Activated CD8-positive, alpha-beta memory T cell treated with anti-CD3 and anti-CD28 coated beads for 36 hours (primary cell): Measurements from ENCODE around the gene SAMD7. TPM values are rescaled to one million over a fixed set of nuclear protein-coding genes. Genes with fewer than 3 reads are reported as not detected.

Experiments used
- CTCF ChIA-PET: fragments of 350-600 bp; sonication (Branson Sonifier 250); formaldehyde crosslinking; loops from one replicate; lab custom pipeline; 2021; ENCODE audit warnings: antibody characterized with exemption; lab: Charles Lee
- POLR2A ChIA-PET: fragments of 350-600 bp; sonication (Branson Sonifier 250); formaldehyde crosslinking; loops from one replicate; lab custom pipeline; 2021; ENCODE audit warnings: antibody characterized with exemption; lab: Charles Lee
- total RNA-seq, 2 experiments: library from RNA; stranded (reverse); gene quantifications; one replicate each; pipeline ENCODE4 v1.2.3, GENCODE V29; 2021

Gene SAMD7
- total RNA-seq, result not detected

DNA sequence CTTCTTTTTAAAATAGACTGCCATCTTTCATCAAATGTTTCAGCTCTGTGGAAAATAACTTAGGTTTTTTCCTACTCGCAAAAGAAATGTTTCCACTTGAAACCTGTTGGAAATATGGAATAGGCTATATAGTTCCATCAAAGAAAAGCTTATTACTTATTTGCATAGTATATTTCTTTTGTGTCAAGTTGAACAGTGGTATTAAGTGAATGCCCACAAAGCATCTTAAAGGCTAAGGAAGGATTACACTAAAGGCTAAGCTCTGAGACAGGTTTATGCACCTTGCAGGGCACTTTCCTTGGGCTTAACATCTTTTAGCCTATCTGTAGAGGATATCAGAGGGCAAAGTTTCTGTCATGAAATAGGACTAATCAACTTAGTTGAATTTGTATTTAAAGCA lies at the start of gene SAMD7:
Gene SAMD7 (plus strand): TSS at position 301 of the 400 bp plus-strand sequence. CDS start 7,927 bp downstream, outside the sequence.
- ChIA-PET CTCF (no interaction called here), POLR2A (no interaction called here)

- ChIA-PET POLR2A (no interaction called here), CTCF (interaction anchor here (1.6 kb wide), 1 partner anchor 9 kb away, joined by 5 read pairs; no protein-coding TSS in a partner anchor)
These were observed 49.5 kb upstream of the SAMD7 start for GRCh38 chr3:169861871-169862270.

DNA sequence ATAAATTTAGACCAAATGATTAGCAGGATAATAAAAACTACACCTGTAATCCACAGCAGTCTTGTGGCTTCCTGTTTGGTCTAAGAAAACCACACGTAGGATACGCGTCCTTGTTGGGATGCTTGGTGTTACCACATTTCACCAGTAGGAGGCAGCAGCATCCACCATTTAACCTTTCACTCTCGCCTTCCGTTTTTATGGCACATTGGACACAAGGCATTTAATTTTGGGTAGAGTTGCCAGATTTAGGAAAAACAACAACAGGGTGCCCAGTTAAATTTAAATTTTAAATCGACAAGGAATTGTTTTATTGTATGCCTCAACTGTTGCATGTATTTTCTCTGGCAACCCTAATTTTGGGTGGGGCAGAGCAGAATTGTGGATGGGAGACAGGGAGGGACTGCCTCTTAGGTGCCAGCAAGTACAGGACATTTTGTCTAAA lies 47.9 kb upstream of the SAMD7 start:
- POLR2A ChIA-PET, result no interaction called here
- CTCF ChIA-PET, result no interaction called here

DNA sequence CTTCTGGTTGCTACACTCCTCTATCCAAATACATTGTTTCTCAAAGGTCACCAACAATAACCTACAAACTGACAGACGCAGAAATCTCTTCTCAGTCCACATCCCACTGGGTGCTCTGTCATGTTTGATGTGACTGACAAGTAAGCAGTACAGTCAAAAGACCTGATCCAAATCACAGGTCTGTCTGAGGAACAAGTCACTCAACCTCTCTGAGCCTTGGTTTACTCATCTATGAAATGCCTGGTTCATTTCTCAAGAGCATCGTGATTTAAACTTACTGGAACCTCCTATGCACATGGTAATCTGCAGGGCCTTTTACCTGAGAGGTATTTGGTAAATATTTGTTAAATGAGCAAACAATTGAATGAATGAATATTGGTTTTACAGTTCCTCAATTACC lies 47.1 kb upstream of the SAMD7 start:
- ChIA-PET CTCF (interaction anchor here (2.9 kb wide), 1 partner anchor 102 kb away, joined by 8 read pairs; the partner anchor contains the start of gene SEC62), POLR2A (no interaction called here)

GRCh38 chr3:169865176-169865767 lies 46.1 kb upstream of the SAMD7 start:
- POLR2A ChIA-PET, result no interaction called here
- CTCF ChIA-PET, result interaction anchor here (2.9 kb wide), 1 partner anchor 101 kb away, joined by 8 read pairs; the partner anchor contains the start of gene SEC62

DNA sequence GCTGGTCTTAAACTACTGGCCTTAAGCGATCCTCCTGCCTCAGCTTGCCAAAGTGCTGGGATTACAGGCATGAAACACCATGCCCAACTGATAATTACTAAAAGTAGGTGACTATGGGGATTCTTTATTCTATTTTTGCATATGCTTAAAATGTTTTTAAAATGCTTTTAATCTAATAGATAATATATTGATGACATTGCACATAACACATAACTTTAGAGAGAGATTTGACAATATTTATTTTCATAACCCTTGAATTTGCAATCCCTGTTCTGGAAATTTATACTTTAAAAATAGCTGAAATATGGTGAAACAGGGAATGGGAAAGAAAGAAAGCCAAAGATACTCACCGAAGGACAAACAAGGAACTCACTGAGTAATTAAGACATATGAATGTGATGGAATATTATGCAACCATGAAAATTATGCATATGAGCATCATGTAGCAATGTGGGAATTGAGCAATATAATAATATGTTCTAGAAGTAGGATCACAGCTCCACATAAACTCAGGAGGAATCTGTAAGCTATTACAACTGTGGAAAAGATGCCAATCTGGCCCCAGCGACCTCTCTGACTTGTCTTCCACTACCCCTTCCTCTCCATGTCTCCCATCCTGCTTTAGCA lies 43.7 kb upstream of the SAMD7 start:
- ChIA-PET POLR2A (no interaction called here), CTCF (no interaction called here)

GRCh38 chr3:169868369-169868768 lies 43.0 kb upstream of the SAMD7 start:
- CTCF ChIA-PET, result no interaction called here
- POLR2A ChIA-PET, result no interaction called here

- ChIA-PET POLR2A (no interaction called here), CTCF (no interaction called here)
These were observed 41.7 kb upstream of the SAMD7 start, which contains the start of gene LRRC31 for GRCh38 chr3:169869484-169870220. TSS of gene LRRC31 (minus strand) at chr3:169869935. CDS start at chr3:169869807, 128 bp downstream.

DNA sequence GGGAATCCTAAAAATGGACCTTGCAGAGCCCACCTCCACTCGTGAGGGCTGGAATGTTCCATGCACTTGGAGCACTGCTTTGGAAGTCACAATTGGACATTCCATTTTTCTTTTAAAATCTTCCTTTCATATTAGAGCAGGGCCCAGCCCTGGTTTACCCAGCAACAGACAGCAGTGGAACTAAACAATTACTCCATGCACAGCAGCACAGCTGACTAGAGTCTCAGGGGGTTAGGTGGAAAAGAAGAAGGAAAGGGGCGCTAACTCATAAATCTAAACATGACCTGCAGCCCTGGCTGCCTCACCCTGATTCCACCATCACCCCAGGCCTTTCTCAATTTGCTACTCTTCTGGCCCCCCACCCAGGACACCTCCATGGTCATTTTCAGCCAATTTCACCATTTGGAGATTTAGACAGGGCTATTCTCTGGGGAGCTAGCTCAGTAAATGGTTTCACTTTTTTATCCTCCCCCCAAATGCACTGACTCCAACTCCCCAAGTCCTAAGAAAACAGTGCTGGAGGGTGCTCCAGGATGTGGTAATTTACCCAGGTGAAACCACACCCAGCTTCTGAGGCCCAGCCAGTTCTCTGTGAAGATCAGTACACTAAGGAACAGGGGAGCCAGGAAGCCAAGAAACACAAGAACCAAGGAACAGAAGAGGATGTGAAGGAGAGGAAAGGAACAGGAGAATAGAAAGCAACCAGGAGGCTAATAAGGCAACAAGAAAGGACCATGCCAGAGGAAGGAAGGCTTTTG lies 40.1 kb upstream of the SAMD7 start:
- ChIA-PET CTCF (interaction anchor here (1.9 kb wide), 1 partner anchor 9 kb away, joined by 5 read pairs; no protein-coding TSS in a partner anchor), POLR2A (no interaction called here)

DNA sequence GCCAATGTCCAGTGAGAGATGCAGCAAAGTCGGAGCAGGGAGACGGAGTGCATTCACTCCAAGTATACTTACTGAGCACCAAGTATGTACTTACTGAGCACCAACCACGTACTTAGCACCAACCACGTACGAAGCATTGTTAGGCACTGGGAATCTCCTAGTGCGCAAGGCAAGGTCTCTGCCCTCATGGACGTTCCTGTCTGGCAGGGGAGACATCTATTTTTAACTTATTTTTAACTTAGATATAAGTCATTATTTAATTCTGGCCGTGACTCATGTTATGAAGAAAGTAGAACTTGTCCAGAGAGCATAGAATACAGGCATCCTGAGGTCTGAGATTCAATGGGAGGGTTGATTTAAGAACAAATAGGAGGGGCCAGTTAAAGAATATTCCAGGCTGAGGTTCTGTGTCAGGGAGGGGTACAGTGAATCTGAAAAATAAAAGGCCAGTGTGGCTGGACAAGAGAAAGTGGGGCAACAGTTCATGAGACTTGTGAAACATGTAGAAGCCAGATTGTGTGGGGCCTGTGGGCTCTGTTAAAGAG lies 32.3 kb upstream of the SAMD7 start:
- ChIA-PET POLR2A (no interaction called here), CTCF (no interaction called here)

DNA sequence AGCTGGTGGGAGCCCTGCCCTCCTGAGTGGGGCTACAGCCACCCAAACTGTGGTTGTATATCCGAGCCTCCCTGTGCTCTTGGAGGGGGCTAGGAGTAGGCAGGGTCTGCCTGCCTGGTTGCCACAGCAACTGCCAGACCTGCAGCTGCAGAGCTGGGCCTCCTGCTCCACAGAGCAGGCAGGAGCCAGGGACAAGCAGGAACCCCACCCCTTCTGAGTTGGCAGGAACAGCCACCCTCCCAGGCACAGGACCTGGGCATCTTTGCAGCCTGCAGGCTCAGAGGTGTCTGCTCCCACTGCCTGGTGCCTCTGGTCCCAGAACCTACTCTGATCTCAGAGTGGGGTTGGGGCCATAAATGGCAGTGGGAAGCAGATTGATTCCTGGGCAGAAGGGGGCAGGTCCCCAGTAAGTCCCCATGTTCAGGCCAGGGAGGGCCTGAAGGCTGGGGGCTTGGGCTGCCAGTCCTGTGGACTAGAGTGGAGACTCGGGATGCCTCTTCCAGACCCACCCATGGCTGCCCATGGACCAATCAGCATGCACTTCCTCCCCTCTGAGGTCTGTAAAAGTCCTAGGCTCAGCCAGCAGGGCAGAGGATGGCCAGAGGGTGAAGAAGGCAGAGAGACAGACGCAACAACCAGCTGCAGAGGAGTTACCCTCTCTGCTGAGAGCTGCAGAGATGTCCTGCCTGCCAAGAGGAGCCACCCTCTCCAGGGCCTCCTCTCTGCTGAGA lies 31.4 kb upstream of the SAMD7 start:
- POLR2A ChIA-PET, result interaction anchor here (0.5 kb wide), 1 partner anchor 10 kb away, joined by 8 read pairs; no protein-coding TSS in a partner anchor
- CTCF ChIA-PET, result no interaction called here

DNA sequence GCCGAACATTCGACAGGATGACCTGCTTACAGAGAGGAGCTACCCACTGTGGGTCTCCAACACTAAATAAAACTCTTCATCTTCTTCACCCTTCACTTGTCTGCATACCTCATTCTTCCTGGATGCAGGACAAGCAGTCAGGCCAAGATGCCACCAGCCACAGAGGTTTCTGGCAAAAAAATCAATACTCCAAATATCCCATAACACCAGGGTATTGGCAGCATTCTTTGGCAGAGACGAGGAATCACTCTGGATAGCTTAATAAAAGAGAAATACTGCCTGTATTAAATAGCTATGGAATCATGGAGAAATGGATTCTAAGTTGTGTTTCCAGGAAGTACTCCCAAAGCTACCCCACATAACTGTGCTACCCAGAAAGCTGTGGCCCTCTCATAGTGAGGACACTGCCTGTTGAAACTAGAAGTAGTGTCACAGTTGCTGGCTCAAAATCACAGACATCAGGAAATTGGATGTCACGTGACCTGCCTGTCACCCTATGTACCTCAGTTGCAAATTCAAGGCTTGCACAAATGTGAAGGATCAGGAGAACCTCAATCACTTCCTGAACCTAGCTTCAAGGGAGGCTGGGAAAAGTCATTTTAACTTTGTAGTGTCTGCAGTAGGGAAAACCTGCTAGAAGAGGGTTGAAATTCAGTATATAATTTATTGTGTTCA lies 30.7 kb upstream of the SAMD7 start:
- ChIA-PET CTCF (no interaction called here), POLR2A (interaction anchor here (0.5 kb wide), 1 partner anchor 9 kb away, joined by 8 read pairs; no protein-coding TSS in a partner anchor)

DNA sequence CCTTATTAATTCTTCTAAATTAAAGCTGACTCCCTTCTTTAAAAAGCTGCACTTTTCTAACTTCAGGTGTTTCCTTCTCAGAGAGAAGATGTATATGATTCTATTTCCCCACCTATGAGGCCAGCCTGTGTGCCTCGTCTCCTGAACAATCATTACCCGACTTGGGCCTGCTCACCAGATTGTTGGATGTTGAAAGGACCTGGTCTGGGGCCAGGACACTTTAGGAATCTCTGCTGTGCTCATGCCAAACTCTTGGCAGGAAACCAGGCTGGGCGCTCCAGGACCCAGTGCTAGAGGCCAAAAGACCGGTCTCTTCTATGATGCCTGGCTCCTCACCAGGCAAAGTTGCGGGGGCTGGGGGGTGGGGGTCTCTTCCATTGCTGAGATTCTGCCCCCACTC lies 24.7 kb upstream of the SAMD7 start:
- POLR2A ChIA-PET, result no interaction called here
- CTCF ChIA-PET, result no interaction called here

- ChIA-PET CTCF (interaction anchor here (0.6 kb wide), 1 partner anchor 120 kb away, joined by 3 read pairs; no protein-coding TSS in a partner anchor), POLR2A (no interaction called here)
These were observed 19.5 kb upstream of the SAMD7 start for GRCh38 chr3:169891886-169892285.

GRCh38 chr3:169894110-169894509 lies 17.3 kb upstream of the SAMD7 start:
- CTCF ChIA-PET, result interaction anchor here (0.7 kb wide), 1 partner anchor 72 kb away, joined by 3 read pairs; no protein-coding TSS in a partner anchor
- POLR2A ChIA-PET, result no interaction called here

- POLR2A ChIA-PET, result no interaction called here
- CTCF ChIA-PET, result no interaction called here
These were observed 16.3 kb upstream of the SAMD7 start for GRCh38 chr3:169895072-169895471.

- ChIA-PET CTCF (no interaction called here), POLR2A (no interaction called here)
These were observed 14.1 kb upstream of the SAMD7 start for GRCh38 chr3:169897284-169897683.

DNA sequence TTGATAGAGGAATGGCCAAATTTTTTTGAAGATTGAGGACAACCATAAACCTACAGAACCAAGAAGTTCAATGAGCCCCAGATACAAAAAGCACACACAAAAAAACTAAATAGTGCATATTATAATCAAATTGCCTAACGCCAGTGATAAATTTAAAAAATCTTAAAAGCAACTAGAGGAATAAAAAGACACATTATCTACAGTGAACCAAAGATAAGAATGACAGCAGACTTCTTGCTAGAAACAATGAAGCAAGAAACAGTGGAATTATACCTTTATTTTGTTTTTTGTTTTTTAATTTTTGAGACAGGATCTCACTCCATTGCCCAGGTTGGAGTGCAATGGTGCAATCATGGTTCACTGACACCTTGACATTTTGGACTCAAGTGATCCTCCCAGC lies 9.9 kb upstream of the SAMD7 start:
- CTCF ChIA-PET, result no interaction called here
- POLR2A ChIA-PET, result no interaction called here
